PC-3 (cell line): ENCODE measurements around the gene NDUFA13. TPM values are rescaled to one million over a fixed set of nuclear protein-coding genes. Genes with fewer than 3 reads are reported as not detected.

Experiments used
- ATAC-seq: fragments of 200-7000 bp; cut with Tn5 transposase; 2 replicates; pipeline ENCODE4 v1.9.1; 2020; ENCODE audit warnings: mild to moderate bottlenecking, moderate library complexity
- BruUV-seq: library from RNA; stranded (reverse); fragments of 400-500 nt; replicated peaks from 2 replicates; lab custom pipeline; 2021; lab: Mats Ljungman, UMichigan
- CTCF ChIA-PET: fragments of 300-600 bp; sonication (Branson Sonifier 250); formaldehyde crosslinking; loops from one replicate; lab custom pipeline; 2022; ENCODE audit warnings: antibody characterized with exemption; lab: Charles Lee
- POLR2A ChIA-PET: fragments of 300-600 bp; sonication (Branson Sonifier 250); formaldehyde crosslinking; loops from one replicate; lab custom pipeline; 2022; ENCODE audit warnings: antibody characterized with exemption; ENCODE audit not compliant: unreplicated experiment; lab: Charles Lee
- DNase-seq: peaks from one replicate; pipeline ENCODE4 v3.0.0-alpha.2; 2015
- H2AFZ ChIP-seq: fragments of 300-600 bp; sonication (generic); 2 replicates; pipeline ENCODE4 v1.6.0; 2016; ENCODE audit warnings: antibody characterized with exemption, low read length
- H3F3A ChIP-seq: fragments of 300-600 bp; sonication (generic); one replicate; pipeline ENCODE4 v1.6.0; 2017; ENCODE audit warnings: antibody characterized with exemption, low read length, control low read depth, mild to moderate bottlenecking; ENCODE audit not compliant: unreplicated experiment
- H3K27ac ChIP-seq: fragments of 300-600 bp; sonication (generic); 2 replicates; pipeline ENCODE4 v1.5.1; 2016; ENCODE audit warnings: mild to moderate bottlenecking, low read length
- H3K27me3 ChIP-seq: fragments of 300-600 bp; sonication (generic); 2 replicates; pipeline ENCODE4 v1.6.1; 2016; ENCODE audit warnings: low read length, mixed read lengths
- H3K36me3 ChIP-seq: fragments of 300-600 bp; sonication (generic); 2 replicates; pipeline ENCODE4 v1.6.1; 2016; ENCODE audit warnings: low read depth, mixed run types, low read length, mixed read lengths
- H3K4me1 ChIP-seq: fragments of 300-600 bp; sonication (generic); 2 replicates; pipeline ENCODE4 v1.5.1; 2016; ENCODE audit warnings: low read length; ENCODE audit not compliant: insufficient read depth
- H3K4me2 ChIP-seq: fragments of 300-600 bp; sonication (generic); 2 replicates; pipeline ENCODE4 v1.6.0; 2016; ENCODE audit warnings: low read length
- H3K4me3 ChIP-seq: fragments of 300-600 bp; sonication (generic); 2 replicates; pipeline ENCODE4 v1.5.1; 2016; ENCODE audit warnings: mild to moderate bottlenecking, low read length, mixed read lengths
- H3K79me2 ChIP-seq: fragments of 300-600 bp; sonication (generic); 2 replicates; pipeline ENCODE4 v1.6.1; 2017; ENCODE audit warnings: low read length, mixed read lengths
- H3K9ac ChIP-seq: fragments of 300-600 bp; sonication (generic); 2 replicates; pipeline ENCODE4 v1.6.0; 2016; ENCODE audit warnings: mild to moderate bottlenecking, low read length
- H3K9me2 ChIP-seq: fragments of 300-600 bp; sonication (generic); replicated peaks from 2 replicates; pipeline ENCODE4 v1.6.1; 2016; ENCODE audit warnings: mixed run types, low read length, mixed read lengths
- H3K9me3 ChIP-seq: fragments of 300-600 bp; sonication (generic); 2 replicates; pipeline ENCODE4 v1.6.1; 2016; ENCODE audit warnings: low read length, mixed read lengths
- H4K20me1 ChIP-seq: fragments of 300-600 bp; sonication (generic); 2 replicates; pipeline ENCODE4 v1.6.1; 2016; ENCODE audit warnings: low read length, mixed read lengths
- CTCF ChIP-seq: fragments of 300-600 bp; sonication (generic); conservative IDR thresholded peaks from 2 replicates; pipeline ENCODE4 v1.5.1; 2017; ENCODE audit warnings: antibody characterized with exemption, low read depth, mild to moderate bottlenecking, low read length
- EZH2 ChIP-seq: fragments of 300-600 bp; sonication (generic); IDR thresholded peaks from one replicate; pipeline ENCODE4 v1.6.1; 2017; ENCODE audit warnings: antibody characterized with exemption, mild to moderate bottlenecking, low read length; ENCODE audit not compliant: unreplicated experiment
- EZH2phosphoT487 ChIP-seq: fragments of 300-600 bp; sonication (generic); IDR thresholded peaks from 2 replicates; pipeline ENCODE4 v1.6.1; 2018; ENCODE audit warnings: mild to moderate bottlenecking, antibody characterized with exemption, low read length, borderline replicate concordance
- intact Hi-C: fragments of 100-400 bp; cut with micrococcal nuclease; formaldehyde crosslinking; loops from 2 replicates; pipeline ENCODE4 v1.9.0; 2023
- total RNA-seq: library from RNA; depleted of rRNA; stranded (reverse); fragments of >200 nt; gene quantifications from 2 replicates; pipeline ENCODE4 v1.2.3, GENCODE V29; 2014

Gene NDUFA13
- total RNA-seq, 1 experiment from 2014 or later, result 481 TPM

GRCh38 chr19:19493841-19494546, 22.0 kb upstream of the NDUFA13 start:
- H3K4me1 ChIP-seq, result peaks cover 13% of the 10 kb centered on the region
- H2AFZ ChIP-seq, result no peak overlapping the region
- H3K9ac ChIP-seq, result no peak overlapping the region
- H3K27me3 ChIP-seq, result no peaks in the 10 kb centered on the region
- TF ChIP-seq EZH2phosphoT487, result no peak
- TF ChIP-seq EZH2, result no peak
- TF ChIP-seq CTCF, result no peak; the same call in 1 of the 2 replicates
- ATAC-seq (no peak), DNase-seq (no peak)
- H4K20me1 ChIP-seq, result no peaks in the 10 kb centered on the region
- no peak overlapping the region for H3K27ac ChIP-seq
- intact Hi-C loops, result no loop called here
- H3K9me2 ChIP-seq, result no peaks in the 10 kb centered on the region
- no peaks in the 10 kb centered on the region for H3F3A ChIP-seq
- peaks cover 17% of the 10 kb centered on the region for H3K79me2 ChIP-seq
- no TSS peak for BruUV-seq
- H3K9me3 ChIP-seq, result no peaks in the 10 kb centered on the region
- no peak overlapping the region for H3K4me3 ChIP-seq
- H3K36me3 ChIP-seq, result peaks cover 35% of the 10 kb centered on the region
- POLR2A ChIA-PET, result no interaction called here
- CTCF ChIA-PET, result no interaction called here
- H3K4me2 ChIP-seq, result no peak overlapping the region

GRCh38 chr19:19495614-19496603, 20.1 kb upstream of the NDUFA13 start:
- H3K9ac ChIP-seq, result no peak overlapping the region
- H3K4me1 ChIP-seq, result no peaks in the 10 kb centered on the region
- no peaks in the 10 kb centered on the region for H3K27me3 ChIP-seq
- H3K4me2 ChIP-seq, result no peak overlapping the region
- ATAC-seq (no peak), DNase-seq (no peak)
- H4K20me1 ChIP-seq, result no peaks in the 10 kb centered on the region
- no peak overlapping the region for H2AFZ ChIP-seq
- intact Hi-C loops, result no loop called here
- POLR2A ChIA-PET, result no interaction called here
- H3F3A ChIP-seq, result no peaks in the 10 kb centered on the region
- no peak overlapping the region for H3K27ac ChIP-seq
- peaks cover 42% of the 10 kb centered on the region for H3K36me3 ChIP-seq
- no TSS peak for BruUV-seq
- no peaks in the 10 kb centered on the region for H3K9me2 ChIP-seq
- H3K9me3 ChIP-seq, result no peaks in the 10 kb centered on the region
- TF ChIP-seq EZH2phosphoT487 (no peak), CTCF (no peak), EZH2 (no peak)
- peaks cover 13% of the 10 kb centered on the region for H3K79me2 ChIP-seq
- H3K4me3 ChIP-seq, result no peak overlapping the region
- CTCF ChIA-PET, result no interaction called here
